ENCODE results near the gene CNNM4.

CNNM4 gene

DNA sequence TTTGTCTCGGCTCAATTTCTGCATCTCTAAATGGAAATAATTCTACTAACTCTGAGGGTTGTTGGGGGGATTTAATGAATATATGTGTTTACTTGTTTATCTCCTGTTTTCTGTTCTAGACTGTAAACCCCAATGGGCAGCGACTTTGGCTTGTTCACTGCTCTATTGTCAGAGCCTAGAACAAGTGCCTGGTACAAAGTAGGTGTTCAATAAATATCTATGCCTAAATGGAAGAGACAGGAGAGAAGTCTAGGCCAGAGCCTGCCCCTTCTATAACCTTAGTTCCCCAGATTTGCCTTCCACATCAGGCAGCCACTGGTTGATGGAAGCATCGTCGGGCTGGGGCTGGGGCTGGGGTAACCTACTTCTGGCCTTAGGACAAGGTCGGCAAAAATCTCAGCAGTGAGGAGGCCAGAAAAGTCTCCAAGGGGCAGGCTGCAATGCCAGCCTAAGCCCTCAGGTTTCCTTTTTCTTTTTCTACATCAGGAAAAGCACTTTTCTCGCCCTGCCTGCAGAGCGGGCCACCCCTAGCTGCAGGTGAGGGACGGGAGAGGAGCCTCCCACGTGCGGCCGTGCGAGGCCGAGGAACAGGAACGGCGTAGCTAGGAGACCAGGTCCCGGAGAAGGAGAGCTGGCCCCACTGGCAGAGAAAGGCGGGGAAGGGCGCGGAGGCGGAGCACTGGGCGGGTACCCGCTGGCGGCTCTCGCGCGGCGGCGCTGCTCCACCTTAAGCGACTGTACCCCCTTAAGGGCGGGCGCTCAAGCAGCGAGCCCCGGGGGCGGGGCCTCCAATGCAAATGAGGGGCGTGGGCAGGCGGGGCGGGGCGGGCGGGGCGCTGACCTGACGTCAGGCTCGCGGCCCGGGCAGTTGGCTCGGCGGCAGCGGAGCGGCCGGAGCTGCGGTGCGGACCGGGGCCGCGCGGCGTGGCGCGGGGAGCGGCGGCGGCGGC lies at the start of gene CNNM4:
Gene CNNM4, plus strand, starts transcription at position 867 of the 950 bp plus-strand sequence. CDS start 98 bp downstream, outside the sequence.
- DNase-seq, result peak; percentile 91

DNA sequence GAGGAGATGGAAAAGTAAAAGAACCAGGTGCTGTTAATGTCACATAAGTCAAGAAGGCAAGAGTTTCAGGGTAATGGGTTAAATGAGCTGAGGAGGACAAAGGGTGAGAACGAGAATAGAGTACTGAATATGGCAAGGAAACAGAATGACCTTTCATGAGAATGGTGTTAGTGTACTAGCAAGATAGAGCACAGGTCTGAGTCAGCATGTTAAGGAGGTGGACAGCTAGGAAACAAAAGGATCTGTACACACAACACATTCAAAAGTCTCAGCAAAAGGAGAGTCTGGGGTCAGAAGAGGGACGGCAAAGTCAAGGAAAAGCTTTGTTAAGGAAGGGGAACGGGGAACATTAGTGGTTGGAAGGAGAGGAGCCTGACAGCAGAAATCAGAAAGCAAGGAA lies 49.7 kb upstream of the CNNM4 start:
- DNase-seq, result no peak

DNA sequence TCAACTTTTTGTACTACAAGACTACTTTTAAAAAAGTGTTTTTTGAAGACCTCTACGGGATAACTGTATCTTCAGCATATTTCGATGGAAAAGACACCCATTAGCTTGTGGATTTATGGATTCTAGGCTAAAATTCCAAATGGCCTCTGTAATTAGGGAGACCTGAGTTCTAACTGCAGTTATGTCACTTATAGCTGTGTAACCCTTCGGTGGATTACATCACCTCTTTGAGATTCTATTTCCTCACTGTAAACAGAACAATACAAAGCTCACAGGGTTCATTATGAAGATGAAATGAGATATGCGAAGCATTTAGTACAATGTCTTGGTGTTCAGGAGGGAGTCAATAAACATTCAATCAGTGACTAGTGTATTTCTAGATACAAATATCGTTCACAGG lies 45.0 kb upstream of the CNNM4 start:
- DNase-seq, result no peak

DNA sequence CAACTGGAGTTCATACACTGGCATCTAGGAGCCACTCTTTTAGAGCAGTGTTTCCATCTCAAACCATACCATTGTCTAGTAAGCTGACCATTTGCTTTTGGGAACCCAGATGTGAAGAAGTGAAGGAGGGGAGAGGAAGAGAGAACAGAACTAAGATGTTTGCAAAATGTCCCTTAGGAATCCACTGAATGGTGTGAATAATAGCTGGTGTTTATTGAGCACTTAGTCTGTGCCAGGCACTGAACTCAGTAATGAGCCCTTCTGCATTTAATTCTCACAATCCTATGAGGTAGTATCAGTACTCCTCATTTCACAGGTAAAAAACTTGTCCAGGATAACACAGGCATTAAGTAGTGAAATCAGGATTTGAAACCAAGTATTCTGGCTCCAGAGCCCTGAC lies 44.3 kb upstream of the CNNM4 start:
- DNase-seq, result no peak

DNA sequence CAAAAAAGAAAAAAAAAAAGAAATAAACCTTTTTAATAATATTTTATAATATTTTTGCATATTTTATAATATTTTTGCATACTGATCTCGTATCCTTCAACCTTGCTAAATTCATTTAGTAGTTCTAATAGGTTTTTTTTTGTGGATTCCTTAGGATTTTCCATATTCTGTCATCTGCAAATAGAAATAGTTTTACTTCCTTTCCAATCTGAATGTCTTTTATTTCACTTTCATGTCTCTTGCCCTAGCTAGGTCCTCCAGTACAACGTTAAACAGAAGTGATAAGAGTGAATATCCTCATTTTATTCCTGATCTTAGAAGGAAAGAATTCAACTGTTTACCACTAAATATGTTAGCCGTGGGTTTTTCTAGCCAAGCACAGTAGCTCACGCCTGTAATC lies 34.6 kb upstream of the CNNM4 start:
- DNase-seq, result no peak

DNA sequence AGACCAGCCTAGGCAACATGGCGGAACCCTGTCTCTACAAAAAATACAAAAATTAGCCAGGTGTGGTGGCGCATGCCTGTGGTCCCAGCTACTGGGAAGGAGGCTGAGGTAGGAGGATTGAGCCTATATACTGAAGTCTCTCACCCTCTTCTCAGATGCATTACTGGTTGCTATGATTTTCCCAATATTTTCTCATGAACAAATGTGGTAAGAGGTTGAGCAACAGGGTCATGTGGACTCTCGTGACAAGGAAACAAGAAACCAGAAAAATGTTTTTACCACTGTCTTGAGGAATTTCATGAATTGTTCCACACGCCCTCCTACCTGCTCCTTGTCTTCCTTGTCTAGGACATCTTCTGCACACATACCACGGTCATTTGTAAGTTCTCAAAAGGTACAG lies 33.3 kb upstream of the CNNM4 start:
- no peak for DNase-seq

DNA sequence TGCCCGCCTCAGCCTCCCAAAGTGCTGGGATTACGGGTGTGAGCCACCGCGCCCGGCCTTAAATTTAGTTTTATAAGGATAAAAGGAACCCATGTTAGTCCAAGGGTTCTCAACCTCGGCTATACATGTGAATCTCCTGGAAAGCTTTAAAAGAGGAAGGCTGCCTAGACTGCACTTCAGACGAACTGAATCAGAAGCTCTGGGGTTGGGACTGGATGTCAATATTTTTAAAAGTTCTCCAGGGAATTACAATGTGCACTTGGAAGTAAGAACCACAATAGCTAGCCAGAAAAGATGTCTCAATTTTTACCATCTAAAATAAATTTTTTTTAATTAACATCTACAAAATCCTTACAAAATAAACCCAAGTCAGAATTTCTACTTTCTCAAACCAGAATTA lies 31.0 kb upstream of the CNNM4 start:
- no peak for DNase-seq

DNA sequence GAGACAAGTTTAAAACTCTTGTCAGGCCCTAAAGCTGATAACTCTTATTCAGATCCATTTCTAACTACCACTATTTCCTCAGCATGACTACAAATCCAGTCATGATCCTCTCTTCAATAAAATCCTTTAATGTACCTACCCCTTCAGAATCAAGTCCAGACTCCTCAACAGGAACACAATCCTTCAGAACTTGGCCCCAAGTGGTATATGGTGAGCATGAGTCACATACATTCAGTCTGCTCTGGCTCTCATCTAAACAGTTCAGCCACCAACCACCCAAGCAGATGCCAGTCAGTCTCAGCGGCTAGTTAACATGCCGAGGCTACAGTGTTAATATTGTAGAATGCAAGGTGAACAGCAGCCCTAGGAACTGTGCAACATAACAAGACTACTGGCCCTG lies 30.5 kb upstream of the CNNM4 start:
- no peak for DNase-seq

DNA sequence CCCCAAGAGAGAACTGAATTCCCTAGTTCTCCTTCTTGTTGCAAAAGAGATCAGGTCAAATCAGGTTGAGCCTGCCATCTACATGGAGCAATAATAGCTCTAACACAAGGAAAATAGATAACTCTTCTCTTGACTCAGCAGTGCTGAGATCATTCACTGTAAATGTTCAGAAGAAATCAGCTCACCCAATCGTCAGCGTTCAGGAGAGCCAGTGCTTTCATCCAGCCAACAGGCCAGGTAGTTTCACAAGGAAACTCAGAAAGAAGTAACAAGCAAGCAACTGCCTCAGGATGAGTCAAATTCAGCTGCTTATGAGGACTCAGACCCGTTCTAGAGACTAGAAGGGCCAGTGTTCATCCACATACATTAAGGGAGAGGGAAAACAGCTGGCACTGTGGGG lies 26.8 kb upstream of the CNNM4 start:
- DNase-seq, result no peak

DNA sequence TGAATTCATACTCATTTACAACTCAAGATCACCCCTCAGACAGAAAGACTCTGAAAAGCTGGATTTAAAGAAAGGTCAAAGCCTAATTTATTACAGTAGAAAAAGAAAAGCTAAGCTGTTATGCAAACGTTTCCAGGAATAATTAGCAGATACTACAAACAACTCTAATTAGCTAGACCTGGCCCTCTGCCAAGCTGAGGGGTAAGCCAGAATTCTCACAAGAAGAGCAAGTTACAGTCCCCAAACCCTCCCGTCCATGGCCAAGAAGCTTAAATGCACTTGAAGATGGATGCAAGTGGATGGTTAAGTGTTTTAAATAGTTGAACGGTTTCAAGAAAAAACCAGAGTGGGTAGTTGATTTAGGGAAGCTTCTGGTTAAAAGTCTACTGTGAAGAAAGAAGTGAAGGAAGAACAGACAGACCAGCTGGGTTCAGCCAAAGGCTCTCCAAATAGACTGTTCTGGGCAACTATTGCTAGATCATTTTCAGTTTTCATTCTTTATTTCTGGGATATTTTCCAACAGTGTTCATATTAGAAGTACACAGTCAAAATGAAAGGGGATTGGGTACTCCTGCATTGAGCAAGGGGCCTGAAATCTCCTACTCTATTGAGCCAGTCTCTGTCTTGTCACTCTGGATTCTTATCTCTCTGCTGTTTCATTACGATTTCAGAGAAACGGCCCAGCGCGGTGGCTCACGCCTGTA lies 25.7 kb upstream of the CNNM4 start:
- no peak for DNase-seq

DNA sequence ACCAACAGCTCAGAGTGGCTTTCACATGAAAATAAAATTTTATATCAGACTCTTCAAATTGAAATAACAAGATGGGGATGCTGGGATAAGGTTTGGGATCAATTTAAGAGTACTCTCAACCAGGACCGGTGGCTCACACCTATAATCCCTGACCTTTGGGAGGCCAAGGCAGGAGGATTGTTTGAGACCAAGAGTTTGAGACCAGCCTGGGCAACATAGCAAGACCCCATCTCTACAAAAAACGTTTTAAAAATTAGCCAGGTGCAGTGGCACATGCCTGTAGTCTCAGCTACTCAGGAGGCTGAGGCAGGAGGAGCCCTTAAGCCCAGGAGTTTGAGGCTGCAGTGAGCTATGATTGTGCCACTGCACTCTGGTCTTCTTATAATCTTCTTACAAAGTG lies 23.5 kb upstream of the CNNM4 start:
- no peak for DNase-seq

DNA sequence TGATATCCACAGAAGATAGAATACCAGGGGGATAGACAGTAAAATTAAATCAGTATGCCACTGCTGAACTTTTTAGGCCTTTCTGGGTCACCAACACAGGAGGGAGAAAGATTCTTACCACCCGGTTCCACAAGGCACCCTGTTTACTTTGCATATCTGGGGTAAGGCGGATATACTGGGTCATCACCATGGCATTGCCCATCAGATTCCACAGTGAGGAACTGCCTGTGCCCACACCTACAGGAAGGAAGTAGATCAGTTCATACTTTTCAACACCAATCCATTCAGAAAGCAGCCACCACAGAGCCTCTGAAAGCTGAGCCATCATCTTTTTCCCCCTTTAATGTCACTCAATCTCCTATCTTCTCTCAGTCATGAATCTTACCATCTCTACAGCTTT lies 22.9 kb upstream of the CNNM4 start:
- no peak for DNase-seq

DNA sequence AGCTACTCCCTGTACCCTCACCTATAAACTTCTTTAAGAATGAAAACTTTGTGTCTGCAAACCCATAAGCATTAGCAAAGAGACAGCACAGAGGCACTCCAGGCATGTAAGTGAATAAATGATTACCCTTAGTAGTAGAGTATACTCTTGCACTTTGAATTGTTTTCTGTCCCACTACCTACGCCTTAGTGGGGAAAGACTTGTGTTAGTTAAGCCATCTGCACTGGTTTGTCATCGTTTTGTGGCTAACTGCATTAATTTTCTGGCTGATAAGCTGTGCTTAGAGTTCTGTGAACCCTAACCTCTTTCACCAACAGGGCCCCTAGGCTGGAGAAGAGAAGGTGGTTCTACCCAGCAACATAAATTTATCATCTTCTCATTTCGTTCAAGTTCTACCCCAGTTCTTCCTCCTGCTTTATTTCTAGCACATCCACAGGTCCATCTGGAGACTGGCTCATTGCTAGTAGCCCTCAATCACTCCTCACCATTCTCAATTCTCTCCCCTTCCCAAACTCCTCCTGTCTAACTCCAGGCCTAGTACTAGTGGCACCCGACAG lies 21.5 kb upstream of the CNNM4 start:
- DNase-seq, result no peak

DNA sequence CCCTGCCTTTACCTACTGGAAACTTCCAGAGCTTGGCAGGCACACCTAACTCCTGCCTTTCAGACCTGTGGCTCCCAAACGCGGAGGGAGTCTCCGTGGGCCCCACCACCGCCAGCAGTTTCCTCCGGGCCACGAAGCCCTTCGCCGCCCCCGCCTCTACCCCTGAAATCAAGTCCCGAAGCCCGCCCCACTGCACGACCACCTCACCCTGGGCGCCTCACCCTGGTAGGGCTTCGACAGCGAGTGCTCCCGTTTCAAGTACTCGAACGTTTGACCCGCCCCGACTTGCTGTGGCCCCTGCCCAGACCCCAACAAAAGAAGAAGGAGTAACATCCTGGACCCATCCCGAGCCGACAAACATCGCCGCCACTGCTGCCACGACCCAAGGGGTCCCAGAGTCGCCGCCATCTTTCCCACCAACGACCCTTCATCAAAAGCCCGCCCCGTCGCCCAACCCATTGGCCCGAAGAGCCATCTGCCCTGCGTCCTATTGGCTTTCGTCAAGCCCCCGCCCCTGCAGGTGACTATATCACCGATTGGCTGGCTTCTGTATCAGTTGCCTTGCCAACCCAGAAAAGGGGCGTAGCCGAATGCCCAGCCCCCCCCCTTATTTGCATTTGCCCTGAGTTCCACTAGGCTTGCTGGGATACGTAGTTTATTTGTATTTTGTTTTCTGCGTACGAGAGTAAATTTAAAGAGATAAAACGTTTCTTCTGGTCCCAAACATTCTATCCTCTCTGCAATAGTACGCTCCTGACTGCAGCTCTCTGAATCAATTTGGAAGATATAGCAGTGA lies 20.9 kb upstream of the CNNM4 start, which contains the start of gene LMAN2L:
Gene LMAN2L, minus strand, starts transcription at position 432 of the 796 bp plus-strand sequence. Its CDS starts 24 bp downstream, at position 408.
- DNase-seq, result peak; percentile 96

DNA sequence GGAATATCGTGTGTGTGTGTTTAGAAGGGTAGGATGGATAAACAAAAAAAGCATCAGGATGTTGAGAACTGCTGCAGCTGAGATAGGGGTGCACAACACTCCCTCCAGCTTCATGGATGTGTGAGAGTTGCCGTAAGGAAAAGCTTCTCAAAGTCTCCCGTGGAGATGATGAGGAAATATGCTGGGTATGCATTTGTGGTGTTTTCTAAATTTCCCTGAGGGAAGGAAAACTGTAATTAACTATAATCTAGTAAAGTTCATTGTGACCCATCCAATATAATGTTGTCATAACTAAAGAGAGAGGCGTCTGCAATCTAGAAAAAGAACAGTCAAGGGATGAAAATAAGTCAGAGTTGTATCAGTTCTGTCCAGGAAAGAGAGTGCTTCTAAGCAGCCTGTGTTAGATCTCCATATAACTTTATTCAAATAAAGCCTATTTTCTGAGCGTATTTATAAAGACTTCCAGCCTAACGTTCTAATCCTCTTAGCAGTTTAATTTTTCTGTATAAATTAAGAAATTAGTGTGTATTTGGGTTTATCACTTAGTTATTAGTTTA lies 13.6 kb upstream of the CNNM4 start:
- DNase-seq, result no peak

DNA sequence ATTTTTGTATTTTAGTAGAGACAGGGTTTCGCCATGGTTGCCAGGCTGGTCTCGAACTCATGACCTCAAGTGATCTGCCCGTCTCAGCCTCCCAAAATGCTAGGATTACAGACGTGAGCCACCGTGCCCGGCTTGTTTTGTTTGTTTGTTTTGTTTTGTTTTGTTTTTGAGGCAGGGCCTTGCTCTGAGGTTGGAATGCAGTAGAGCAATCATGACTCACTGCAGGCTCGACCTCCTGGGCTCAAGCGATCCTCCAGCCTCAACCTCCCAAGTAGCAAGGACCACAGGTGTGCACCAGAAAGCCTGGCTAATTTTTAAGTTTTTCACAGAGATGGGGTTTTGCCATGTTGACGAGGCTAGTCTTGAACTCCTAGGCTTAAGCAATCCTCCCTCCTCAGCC lies 8.9 kb upstream of the CNNM4 start:
- DNase-seq, result no peak

DNA sequence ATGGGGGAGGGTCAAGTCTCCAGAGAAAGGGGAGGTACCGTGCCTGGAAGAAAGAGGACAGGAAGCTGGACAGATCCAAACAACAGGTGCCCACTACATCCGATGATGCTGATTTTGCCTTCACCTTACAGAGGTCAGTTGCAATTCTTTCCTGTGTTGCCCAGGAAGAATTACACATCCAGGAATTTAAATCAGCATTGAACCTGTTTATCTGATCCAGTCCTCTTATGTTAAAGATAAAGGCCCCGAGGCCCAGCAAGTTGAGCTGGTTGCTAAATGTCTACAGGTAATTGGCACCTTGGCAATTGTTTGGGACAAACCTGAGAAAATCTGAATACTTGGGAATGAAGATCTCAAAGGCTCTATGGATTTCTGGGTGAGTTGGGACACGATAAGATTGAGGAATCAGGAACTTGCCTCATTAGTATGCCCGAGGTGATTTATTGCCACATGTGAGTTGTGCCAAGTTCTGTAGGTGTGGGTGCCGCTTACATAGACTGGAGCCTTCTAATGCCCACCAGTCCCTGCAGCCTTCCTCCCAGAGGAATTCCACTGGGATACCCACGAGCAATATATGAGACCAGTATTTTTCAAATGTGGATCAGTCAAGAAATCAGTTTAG lies 6.9 kb upstream of the CNNM4 start:
- no peak for DNase-seq

DNA sequence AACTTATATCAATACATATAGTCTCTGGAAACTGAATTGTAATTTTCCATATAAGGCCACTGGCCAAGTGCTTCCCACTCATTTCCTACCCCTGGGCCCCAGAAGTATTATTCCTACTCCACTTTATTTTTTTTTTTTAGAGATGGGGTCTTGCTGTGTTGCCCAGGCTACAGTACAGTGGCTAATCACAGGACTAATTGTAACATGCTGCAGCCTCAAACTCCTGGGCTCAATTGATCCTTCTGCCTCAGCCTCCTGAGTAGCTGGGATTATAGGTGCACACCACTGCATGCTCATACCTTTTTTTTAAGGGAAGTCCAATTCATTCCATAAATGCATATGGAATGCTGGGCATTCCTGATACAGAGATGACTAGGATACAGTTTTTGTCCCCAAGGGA lies 6.4 kb upstream of the CNNM4 start:
- DNase-seq, result no peak

DNA sequence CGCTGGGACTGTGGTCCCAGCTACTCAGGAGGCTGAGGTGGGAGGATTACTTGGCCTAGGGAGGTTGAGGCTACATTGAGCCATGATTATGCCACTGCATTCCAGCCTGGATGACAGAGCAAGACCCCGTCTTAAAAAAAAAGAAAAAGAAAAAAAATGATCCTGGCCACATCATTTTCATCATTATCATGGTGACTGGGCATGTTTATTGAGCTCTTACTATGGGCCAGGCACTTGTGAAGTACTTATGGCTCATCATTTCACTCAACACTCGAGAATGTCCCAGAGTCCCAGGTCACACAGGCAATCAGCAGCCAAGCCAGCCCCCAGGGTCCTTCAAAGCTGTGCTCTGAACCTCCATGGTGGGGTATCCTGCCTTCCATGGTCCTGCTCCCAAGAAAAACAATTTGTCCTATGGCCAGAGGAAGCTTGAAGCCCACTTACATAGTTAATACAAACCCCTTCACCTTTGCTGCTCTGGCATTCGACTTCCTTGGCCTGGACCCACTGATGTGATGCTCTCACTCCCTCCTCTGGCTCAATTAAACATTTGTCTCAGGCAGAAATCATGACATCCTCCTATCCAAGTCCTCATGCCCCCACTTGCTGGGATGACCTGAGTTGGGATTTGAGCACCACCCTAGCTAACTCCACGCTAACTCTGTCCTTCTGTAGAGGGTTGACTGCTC lies 3.8 kb upstream of the CNNM4 start:
- no peak for DNase-seq

DNA sequence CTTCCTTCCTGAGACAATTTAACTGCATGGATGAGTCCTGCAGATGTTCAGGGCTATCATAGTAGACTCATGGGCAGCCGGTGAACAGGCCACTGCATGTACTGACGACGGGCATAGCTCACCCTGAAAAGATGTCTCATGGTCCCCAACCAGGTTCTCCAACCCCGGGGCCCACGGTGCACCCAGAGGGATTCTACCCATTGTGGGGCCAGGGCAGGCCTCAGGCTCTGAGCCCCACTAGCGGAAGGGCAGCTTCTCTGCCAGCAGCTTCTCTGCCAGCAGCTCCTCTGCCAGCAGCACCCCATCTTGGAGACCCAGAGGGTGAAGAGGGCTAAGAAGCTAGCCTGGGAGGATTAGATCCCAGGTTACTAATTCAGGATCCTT lies 3.2 kb upstream of the CNNM4 start:
- no peak for DNase-seq

DNA sequence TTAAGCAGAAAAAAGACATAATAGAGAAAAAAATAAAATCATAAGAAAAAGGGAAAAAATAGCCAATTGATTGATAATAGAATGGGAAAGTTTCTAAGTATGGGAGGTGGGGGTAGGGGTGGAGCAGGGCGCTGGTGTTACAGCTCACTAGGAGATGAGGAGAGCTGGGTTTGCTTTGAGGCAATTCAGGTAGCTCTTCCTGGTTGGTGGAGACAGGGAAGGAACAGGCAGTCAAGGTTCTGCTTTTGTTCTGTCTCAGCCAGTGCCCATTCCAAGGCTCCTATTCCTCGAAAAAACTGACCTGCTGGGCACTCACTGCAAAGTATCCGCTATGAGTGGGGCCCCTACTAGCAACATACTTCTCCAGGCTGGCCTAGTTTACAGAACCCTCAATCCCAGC lies 1.7 kb upstream of the CNNM4 start:
- no peak for DNase-seq

DNA sequence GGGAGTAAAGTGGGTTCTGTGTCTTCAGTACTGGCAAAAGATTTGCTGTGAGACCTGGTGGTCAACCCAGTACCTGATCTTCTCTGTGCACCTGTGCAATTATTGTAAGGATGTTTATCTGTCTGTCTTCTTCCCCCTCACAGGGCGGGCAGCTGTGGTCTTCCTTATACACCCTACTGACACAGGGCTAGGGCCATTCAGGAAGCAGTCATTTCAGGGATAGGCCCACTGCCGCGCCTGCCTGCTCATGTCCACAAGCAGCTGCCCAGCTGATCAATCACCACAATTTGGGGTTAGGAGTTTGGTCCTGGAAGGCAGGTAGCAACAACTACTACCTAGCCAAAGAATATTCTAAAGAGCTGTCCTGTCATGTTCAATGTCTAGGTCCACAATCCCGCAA lies 1.2 kb upstream of the CNNM4 start:
- no peak for DNase-seq
